IMR-90 (cell line): ENCODE measurements around the gene CELF6. TPM values are rescaled to one million over a fixed set of nuclear protein-coding genes. Genes with fewer than 3 reads are reported as not detected.

Source experiments
- ATAC-seq: fragments of 200-7000 bp; cut with Tn5 transposase; 2 replicates; pipeline ENCODE4 v1.9.1; 2020; ENCODE audit warnings: low read depth, mild to moderate bottlenecking, moderate library complexity
- BruUV-seq: library from RNA; stranded (reverse); fragments of 400-500 nt; replicated peaks from 2 replicates; lab custom pipeline; 2021; lab: Mats Ljungman, UMichigan
- CTCF ChIA-PET: fragments of 300-600 bp; formaldehyde crosslinking; extraction: SDS; loops from one replicate; lab custom pipeline; 2021; ENCODE audit warnings: antibody characterized with exemption; lab: Yijun Ruan, JAX
- POLR2A ChIA-PET: fragments of 300-600 bp; sonication (Branson Sonifier 250); formaldehyde crosslinking; loops from one replicate; lab custom pipeline; 2022; ENCODE audit warnings: antibody characterized with exemption; ENCODE audit not compliant: unreplicated experiment; lab: Charles Lee
- DNase-seq: peaks from one replicate; pipeline ENCODE4 v3.0.0; 2013
- H2AFZ ChIP-seq: replicated peaks from 2 replicates; pipeline ENCODE3; 2013; ENCODE audit warnings: low read length, mild to moderate bottlenecking; ENCODE audit not compliant: poor library complexity
- H2AK5ac ChIP-seq: 2 replicates; pipeline ENCODE4 v1.6.1; 2013; ENCODE audit warnings: low read depth, low read length, inconsistent platforms
- H2AK9ac ChIP-seq: replicated peaks from 2 replicates; pipeline ENCODE3; 2013; ENCODE audit warnings: mild to moderate bottlenecking, low read depth, low read length, moderate library complexity; ENCODE audit not compliant: poor library complexity
- H2BK120ac ChIP-seq: 2 replicates; pipeline ENCODE4 v1.6.1; 2013; ENCODE audit warnings: low read depth, low read length, inconsistent platforms
- H2BK15ac ChIP-seq: 3 replicates; pipeline ENCODE4 v1.6.1; 2013; ENCODE audit warnings: low read depth, low read length, inconsistent platforms
- H2BK20ac ChIP-seq: 2 replicates; pipeline ENCODE4 v1.6.1; 2013; ENCODE audit warnings: low read depth, mild to moderate bottlenecking, inconsistent platforms, low read length, moderate library complexity
- H2BK5ac ChIP-seq: 2 replicates; pipeline ENCODE4 v1.6.1; 2013; ENCODE audit warnings: mild to moderate bottlenecking, low read depth, low read length, inconsistent platforms; ENCODE audit not compliant: poor library complexity, severe bottlenecking
- H3K14ac ChIP-seq: replicated peaks from 2 replicates; pipeline ENCODE4 v1.6.1; 2013; ENCODE audit warnings: low read depth, low read length, inconsistent platforms
- H3K18ac ChIP-seq: 2 replicates; pipeline ENCODE4 v1.6.1; 2013; ENCODE audit warnings: low read depth, low read length, control low read depth
- H3K23ac ChIP-seq: 2 replicates; pipeline ENCODE4 v1.6.1; 2013; ENCODE audit warnings: low read depth, low read length, inconsistent platforms
- H3K27ac ChIP-seq: 2 replicates; pipeline ENCODE4 v1.5.1; 2013; ENCODE audit warnings: mild to moderate bottlenecking, control low read depth, low read length; ENCODE audit not compliant: insufficient read depth
- H3K27me3 ChIP-seq: 2 replicates; pipeline ENCODE4 v1.6.1; 2013; ENCODE audit warnings: low read length; ENCODE audit not compliant: control insufficient read depth, insufficient read depth
- H3K36me3 ChIP-seq: 2 replicates; pipeline ENCODE4 v1.6.1; 2013; ENCODE audit warnings: low read length, mixed read lengths; ENCODE audit not compliant: control insufficient read depth, insufficient read depth
- H3K4ac ChIP-seq: 2 replicates; pipeline ENCODE4 v1.6.1; 2013; ENCODE audit warnings: low read depth, low read length, inconsistent platforms
- H3K4me1 ChIP-seq: 2 replicates; pipeline ENCODE4 v1.6.1; 2013; ENCODE audit warnings: low read length, mixed read lengths; ENCODE audit not compliant: control insufficient read depth, insufficient read depth
- H3K4me2 ChIP-seq: 2 replicates; pipeline ENCODE4 v1.6.1; 2013; ENCODE audit warnings: low read depth, mild to moderate bottlenecking, control low read depth, low read length, moderate library complexity
- H3K4me3 ChIP-seq: 2 replicates; pipeline ENCODE4 v1.5.1; 2013; ENCODE audit warnings: low read depth, mild to moderate bottlenecking, control low read depth, low read length, moderate library complexity; ENCODE audit not compliant: insufficient read depth
- H3K56ac ChIP-seq: 2 replicates; pipeline ENCODE4 v1.6.1; 2013; ENCODE audit warnings: low read length, inconsistent platforms; ENCODE audit not compliant: insufficient read depth; ENCODE audit errors: extremely low read depth
- H3K79me1 ChIP-seq, 2 experiments: 2 replicates each; pipeline ENCODE4 v1.6.1; 2013; ENCODE audit warnings: low read length in 2 of 2, inconsistent platforms in 1 of 2, low read depth in 1 of 2
- H3K9ac ChIP-seq: 2 replicates; pipeline ENCODE4 v1.6.1; 2013; ENCODE audit warnings: low read depth, low read length, control low read depth
- H3K9me1 ChIP-seq: 2 replicates; pipeline ENCODE4 v1.6.1; 2013; ENCODE audit warnings: low read length, inconsistent platforms; ENCODE audit not compliant: insufficient read depth
- H3K9me3 ChIP-seq: 2 replicates; pipeline ENCODE4 v1.6.1; 2013; ENCODE audit warnings: low read length; ENCODE audit not compliant: control insufficient read depth, insufficient read depth
- H4K20me1 ChIP-seq: 2 replicates; pipeline ENCODE4 v1.6.1; 2013; ENCODE audit warnings: low read length, inconsistent platforms; ENCODE audit not compliant: insufficient read depth
- H4K5ac ChIP-seq: 2 replicates; pipeline ENCODE4 v1.6.1; 2013; ENCODE audit warnings: mild to moderate bottlenecking, low read depth, low read length, control low read depth
- H4K8ac ChIP-seq, 2 experiments: 2 replicates each; pipeline ENCODE4 v1.6.1; 2013; ENCODE audit warnings: low read depth in 2 of 2, low read length in 2 of 2, control low read depth in 1 of 2, inconsistent platforms in 1 of 2
- H4K91ac ChIP-seq: 2 replicates; pipeline ENCODE4 v1.6.1; 2013; ENCODE audit warnings: low read depth, low read length, inconsistent platforms; ENCODE audit not compliant: insufficient read depth
- CEBPB ChIP-seq: IDR thresholded peaks from 2 replicates; pipeline ENCODE4 v1.6.1; 2012; ENCODE audit warnings: low read depth, low read length, improper control_type of control experiment
- CTCF ChIP-seq: conservative IDR thresholded peaks from 2 replicates; pipeline ENCODE4 v1.5.1; 2012; ENCODE audit warnings: mild to moderate bottlenecking, low read depth, low read length, improper control_type of control experiment
- WGBS, 2 experiments: methylation state at CpG; one replicate each; pipeline versions ENCODE4 v1.1.5 to v1.1.7; 2013; ENCODE audit warnings: missing lambda C conversion rate in 2 of 2; ENCODE audit not compliant: insufficient read length in 1 of 2; ENCODE audit errors: extremely low coverage in 2 of 2; 5-methylcytosine and 5-hydroxymethylcytosine counted together
- dilution Hi-C: fragments of 300-500 bp; cut with HindIII; formaldehyde crosslinking; loops from one replicate; pipeline ENCODE4 v1.14.3; 2018; ENCODE audit warnings: low sequenced_read_pairs; ENCODE audit not compliant: unreplicated experiment
- in situ Hi-C: fragments of 300-500 bp; cut with MboI; formaldehyde crosslinking; loops from 3 replicates; pipeline ENCODE4 v1.14.3; 2019; ENCODE audit warnings: low sequenced_read_pairs, inconsistent platforms, mixed read lengths
- intact Hi-C: fragments of 100-400 bp; cut with micrococcal nuclease; formaldehyde crosslinking; loops from 2 replicates; pipeline ENCODE4 v1.10.0; 2022
- polyA plus RNA-seq, 3 experiments: library from polyadenylated mRNA; depleted of rRNA; stranded (reverse); fragments of >200 nt; gene quantifications; 2 replicates each; pipeline ENCODE4 v1.2.3, GENCODE V29; 2012; ENCODE audit warnings: low replicate concordance in 1 of 3
- total RNA-seq: library from RNA; depleted of rRNA; stranded (reverse); fragments of >200 nt; gene quantifications from 2 replicates; pipeline ENCODE4 v1.2.3, GENCODE V29; 2012

The CELF6 gene
- total and polyA plus RNA-seq, 2 of the 4 experiments (the other 2 are of a cell fraction), result 0.07 TPM; not detected in 1

GRCh38 chr15:72341361-72341760, 21.4 kb upstream of the CELF6 start:
- Histone ChIP-seq H3K18ac (no peak overlapping the region), H3K36me3 (peaks cover 26% of the 10 kb centered on the region), H3K79me1 (no peaks in the 10 kb centered on the region), H3K27me3 (no peaks in the 10 kb centered on the region), H3K27ac (no peak overlapping the region), H4K5ac (no peak overlapping the region), H2BK120ac (no peak overlapping the region), H3K14ac (no peak overlapping the region), H2AK9ac (no peak overlapping the region), H2BK5ac (no peak overlapping the region), H3K56ac (no peak overlapping the region), H2AFZ (no peak overlapping the region), H3K4me2 (no peak overlapping the region), H3K4me3 (no peak overlapping the region), H4K91ac (no peak overlapping the region), H2BK15ac (no peak overlapping the region), H3K4ac (no peak overlapping the region), H3K9ac (no peak overlapping the region), H3K9me3 (no peaks in the 10 kb centered on the region), H4K20me1 (peaks cover 18% of the 10 kb centered on the region), H2AK5ac (peak overlapping the region; percentile 2), H3K23ac (no peak overlapping the region), H3K9me1 (peaks cover 4% of the 10 kb centered on the region), H4K8ac (no peak overlapping the region), H2BK20ac (no peak overlapping the region), H3K4me1 (peaks cover 6% of the 10 kb centered on the region)
- ChIA-PET POLR2A (no interaction called here), CTCF (no interaction called here)
- dilution Hi-C loops (no loop called here), intact Hi-C loops (no loop called here), in situ Hi-C loops (no loop called here)
- ATAC-seq, result no peak
- TF ChIP-seq CTCF (0 out of 2 replicates have a peak, but pooled peaks have one; percentile 7), CEBPB (no peak)
- DNase-seq, result no peak
- WGBS, 2 experiments, result 100% methylated on average over 1 of the region's 6 CpGs; no CpG with 5 or more reads in 1 of the 2 experiments
- no TSS peak for BruUV-seq
